Stimulated activated effector memory CD8-positive, alpha-beta T cell treated with anti-CD3 and anti-CD28 coated beads, Interleukin-12 subunit alpha, Interleukin-12 subunit beta, amount 100 ng/mL, for 72 hours (primary cell): ENCODE results near the gene S1PR4.
"Not testable (repeated sequence)": the region's sequence is repeated elsewhere in the genome, so short reads cannot be mapped to it uniquely, and the experiment has no call there.

Experiments used
- ATAC-seq: fragments of 150-1000 bp; cut with Tn5 transposase; 2 replicates; pipeline ENCODE4 v1.10.0; 2021
- DNase-seq, 2 donors: peaks; one replicate each; pipeline ENCODE4 v3.0.0; 2021 to 2022; ENCODE audit warnings: low spot score in 2 of 2
- H3K27ac Mint-ChIP-seq: one replicate; pipeline ENCODE4 v1.8.0; 2022; ENCODE audit warnings: mild to moderate bottlenecking, mixed read lengths
- H3K36me3 Mint-ChIP-seq: one replicate; pipeline ENCODE4 v1.8.0; 2022; ENCODE audit warnings: mild to moderate bottlenecking, mixed read lengths
- H3K4me1 Mint-ChIP-seq: one replicate; pipeline ENCODE4 v1.8.0; 2022; ENCODE audit warnings: mixed read lengths
- H3K4me3 Mint-ChIP-seq: one replicate; pipeline ENCODE4 v1.8.0; 2022; ENCODE audit warnings: mild to moderate bottlenecking, mixed read lengths
- H3K9me3 Mint-ChIP-seq: one replicate; pipeline ENCODE4 v1.8.0; 2022; ENCODE audit warnings: mixed read lengths

S1PR4 gene

GRCh38 chr19:3184847-3185460 is 6.4 kb downstream of the S1PR4 start:
- H3K36me3 Mint-ChIP-seq, result peaks cover 83% of the 10 kb centered on the region
- ATAC-seq (peak; percentile 46), DNase-seq (no peak)
- H3K4me3 Mint-ChIP-seq, result peak overlapping the region; percentile 97
- H3K4me1 Mint-ChIP-seq, result peaks cover 54% of the 10 kb centered on the region
- H3K9me3 Mint-ChIP-seq, result no peaks in the 10 kb centered on the region
- peak overlapping the region; percentile 92 for H3K27ac Mint-ChIP-seq

GRCh38 chr19:3185461-3186159 is 7.0 kb downstream of the S1PR4 start, which contains the start of gene NCLN:
TSS of gene NCLN (plus strand) at chr19:3185930. CDS start at chr19:3186031, 101 bp downstream.
- Mint-ChIP-seq H3K27ac (peak within 1 kb of the TSS; percentile 92), H3K36me3 (peaks cover 83% of the 10 kb centered on the region), H3K4me1 (peaks cover 54% of the 10 kb centered on the region), H3K4me3 (peak within 1 kb of the TSS; percentile 97), H3K9me3 (no peaks in the 10 kb centered on the region)
- ATAC-seq (peak; percentile 92), DNase-seq (peak; percentile 94 to 97)

GRCh38 chr19:3186160-3186688 is 7.7 kb downstream of the S1PR4 start:
- Mint-ChIP-seq H3K36me3 (peaks cover 80% of the 10 kb centered on the region), H3K27ac (peak overlapping the region; percentile 92), H3K4me3 (peak overlapping the region; percentile 97), H3K4me1 (peaks cover 59% of the 10 kb centered on the region), H3K9me3 (no peaks in the 10 kb centered on the region)
- ATAC-seq (no peak), DNase-seq (no peak)

- peaks cover 59% of the 10 kb centered on the region for H3K4me1 Mint-ChIP-seq
- peak overlapping the region; percentile 97 for H3K4me3 Mint-ChIP-seq
- DNase-seq, result no peak
- H3K9me3 Mint-ChIP-seq, result no peaks in the 10 kb centered on the region
- peaks cover 76% of the 10 kb centered on the region for H3K36me3 Mint-ChIP-seq
- ATAC-seq, result no peak
- H3K27ac Mint-ChIP-seq, result peak overlapping the region; percentile 92
Observed at GRCh38 chr19:3186891-3187661, 8.5 kb downstream of the S1PR4 start.

- H3K4me3 Mint-ChIP-seq, result peak overlapping the region; percentile 97
- peaks cover 69% of the 10 kb centered on the region for H3K36me3 Mint-ChIP-seq
- ATAC-seq (no peak), DNase-seq (no peak)
- H3K9me3 Mint-ChIP-seq, result no peaks in the 10 kb centered on the region
- peaks cover 56% of the 10 kb centered on the region for H3K4me1 Mint-ChIP-seq
- peak overlapping the region; percentile 79 for H3K27ac Mint-ChIP-seq
Observed at GRCh38 chr19:3187662-3188511, 9.3 kb downstream of the S1PR4 start.

GRCh38 chr19:3188627-3189596 is 10.3 kb downstream of the S1PR4 start:
- H3K9me3 Mint-ChIP-seq, result no peaks in the 10 kb centered on the region
- peaks cover 69% of the 10 kb centered on the region for H3K36me3 Mint-ChIP-seq
- peak overlapping the region; percentile 79 for H3K27ac Mint-ChIP-seq
- H3K4me1 Mint-ChIP-seq, result peaks cover 49% of the 10 kb centered on the region
- ATAC-seq (no peak), DNase-seq (no peak)
- peak overlapping the region; percentile 97 for H3K4me3 Mint-ChIP-seq

- Mint-ChIP-seq H3K27ac (no peak overlapping the region), H3K4me1 (peaks cover 40% of the 10 kb centered on the region), H3K4me3 (no peak overlapping the region), H3K36me3 (peaks cover 69% of the 10 kb centered on the region), H3K9me3 (no peaks in the 10 kb centered on the region)
- ATAC-seq, result no peak
- no peak for DNase-seq
Observed at GRCh38 chr19:3189702-3190469, 11.3 kb downstream of the S1PR4 start.

- no peak for ATAC-seq
- Mint-ChIP-seq H3K4me1 (peaks cover 34% of the 10 kb centered on the region), H3K4me3 (no peak overlapping the region)
Observed at GRCh38 chr19:3190470-3190770, 11.9 kb downstream of the S1PR4 start.

GRCh38 chr19:3190921-3191805 is 12.6 kb downstream of the S1PR4 start:
- Mint-ChIP-seq H3K36me3 (peaks cover 67% of the 10 kb centered on the region), H3K4me1 (peaks cover 33% of the 10 kb centered on the region), H3K4me3 (no peak overlapping the region), H3K27ac (no peak overlapping the region), H3K9me3 (no peaks in the 10 kb centered on the region)
- ATAC-seq (no peak), DNase-seq (no peak)

More at GRCh38 chr19:3190470-3190770, 11.9 kb downstream of the S1PR4 start:
- Mint-ChIP-seq H3K36me3 (peaks cover 65% of the 10 kb centered on the region), H3K9me3 (no peaks in the 10 kb centered on the region), H3K27ac (no peak overlapping the region)
- no peak for DNase-seq

GRCh38 chr19:3191806-3192104 is 13.2 kb downstream of the S1PR4 start:
- H3K4me3 Mint-ChIP-seq, DNase-seq, ATAC-seq, H3K27ac Mint-ChIP-seq, H3K9me3 Mint-ChIP-seq: not testable (repeated sequence)
- peaks cover 30% of the 10 kb centered on the region for H3K4me1 Mint-ChIP-seq
- H3K36me3 Mint-ChIP-seq, result peaks cover 66% of the 10 kb centered on the region

GRCh38 chr19:3192228-3192635 is 13.7 kb downstream of the S1PR4 start:
- ATAC-seq (no peak), DNase-seq (no peak)
- H3K27ac Mint-ChIP-seq, result no peak overlapping the region
- H3K4me3 Mint-ChIP-seq, result no peak overlapping the region
- peaks cover 25% of the 10 kb centered on the region for H3K4me1 Mint-ChIP-seq
- peaks cover 66% of the 10 kb centered on the region for H3K36me3 Mint-ChIP-seq
- H3K9me3 Mint-ChIP-seq, result no peaks in the 10 kb centered on the region

- Mint-ChIP-seq H3K27ac (no peak overlapping the region), H3K9me3 (no peaks in the 10 kb centered on the region), H3K4me1 (peaks cover 21% of the 10 kb centered on the region), H3K36me3 (peaks cover 66% of the 10 kb centered on the region), H3K4me3 (no peak overlapping the region)
- ATAC-seq (no peak), DNase-seq (no peak)
Observed at GRCh38 chr19:3192684-3193083, 14.1 kb downstream of the S1PR4 start.
